Stimulated activated CD4-positive, alpha-beta T cell treated with anti-CD3 and anti-CD28 coated beads, Interleukin-12 subunit alpha, Interleukin-12 subunit beta, amount 100 ng/mL, for 48 hours (primary cell): Measurements from ENCODE around the gene GIMD1.
A peak's percentile ranks its signal among the peaks of the same experiment; 100 is the strongest.
"Not testable (repeated sequence)": the region's sequence is repeated elsewhere in the genome, so short reads cannot be mapped to it uniquely, and the experiment has no call there.

Source experiments
- DNase-seq, 3 donors: peaks; one replicate each; pipeline ENCODE4 v3.0.0-alpha.2; 2020; ENCODE audit warnings: low read depth in 2 of 3, low spot score in 1 of 3

GIMD1 gene

DNA sequence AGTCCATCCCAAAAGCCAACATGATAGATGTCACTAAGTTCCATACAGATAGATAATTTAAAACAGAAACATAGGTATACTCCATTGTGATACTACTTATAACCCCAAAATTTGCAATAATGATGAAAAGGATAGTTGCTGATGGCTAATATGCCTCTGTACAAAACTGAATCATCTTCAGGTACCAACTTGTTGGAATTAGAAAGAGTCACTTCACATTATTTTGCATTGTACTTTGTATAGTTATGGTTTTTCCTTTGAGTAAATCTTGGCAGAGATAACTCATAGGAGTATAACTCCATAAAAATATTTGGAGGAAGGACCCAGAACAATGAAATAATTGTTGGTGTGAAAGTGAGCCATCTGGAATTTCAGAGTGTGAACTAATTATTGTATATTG lies 17.6 kb downstream of the GIMD1 start:
- DNase-seq = no peak

DNA sequence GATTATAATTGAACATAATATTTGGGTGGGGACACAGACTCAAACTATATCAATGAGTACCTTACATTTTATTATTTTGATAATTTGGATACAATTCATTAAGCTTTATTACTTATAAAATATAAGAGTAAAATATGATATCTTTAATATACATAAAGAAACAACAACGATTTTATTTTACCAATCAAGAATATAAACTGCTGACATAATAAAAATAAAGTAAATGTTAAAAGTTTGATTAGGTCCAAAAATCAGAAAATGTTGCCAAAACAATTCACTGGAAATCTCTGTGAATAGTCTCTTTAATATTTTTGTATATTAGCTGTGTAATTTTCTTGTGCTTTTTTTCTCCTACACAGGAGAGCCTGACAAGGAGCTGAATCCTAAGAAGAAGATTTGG lies 21.4 kb downstream of the GIMD1 start:
- DNase-seq = no peak

DNA sequence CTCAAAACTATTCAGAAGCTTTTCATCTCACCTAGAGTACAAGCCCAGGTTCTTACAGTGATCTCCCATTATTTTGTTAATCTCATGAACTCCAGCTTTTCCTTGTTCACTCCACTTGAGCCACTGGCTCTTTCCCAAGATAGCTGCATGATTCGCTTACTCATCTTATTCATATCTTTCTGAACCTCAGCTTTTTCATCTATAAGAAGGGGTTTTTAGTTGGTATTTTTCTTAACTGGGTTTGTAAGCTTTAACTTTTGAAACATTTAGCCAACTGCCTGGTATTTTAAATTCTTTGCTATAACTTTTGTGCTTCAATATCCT lies 24.0 kb downstream of the GIMD1 start:
- DNase-seq = no peak

DNA sequence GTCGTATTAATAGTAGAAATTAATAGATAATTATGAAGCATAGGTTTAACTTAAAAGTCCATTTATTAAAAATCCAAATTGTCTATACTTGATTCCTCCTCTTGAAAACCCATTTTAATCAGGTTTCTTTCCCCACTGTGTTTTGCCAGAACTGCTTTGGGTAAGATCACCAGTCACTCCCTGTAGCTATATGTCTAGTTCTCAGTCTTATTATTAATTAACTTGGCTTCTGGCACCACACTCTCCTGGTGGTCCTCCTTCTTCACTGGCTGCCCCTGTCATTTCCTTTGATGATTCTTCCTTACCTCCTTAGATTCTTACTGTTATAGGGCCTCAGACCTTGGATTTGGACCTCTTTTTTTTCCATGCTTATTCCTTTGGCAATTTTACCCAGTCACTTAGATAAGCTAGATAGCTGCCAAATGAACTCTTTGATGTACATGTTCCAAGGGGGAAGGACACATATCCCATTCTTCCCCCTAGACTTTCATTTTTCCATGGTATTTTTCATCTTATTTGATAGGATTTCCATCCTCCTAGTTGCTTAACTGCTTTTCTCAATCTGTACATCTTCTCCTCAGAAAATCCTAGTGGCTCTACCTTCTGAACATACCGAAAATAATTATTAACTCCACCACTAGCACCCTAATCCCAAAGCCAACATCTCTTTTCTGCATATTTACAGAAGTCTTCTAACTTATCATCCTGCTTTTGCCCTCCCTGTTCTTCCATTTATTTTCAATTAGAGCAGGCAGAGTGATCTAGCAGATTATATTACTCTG lies 24.5 kb downstream of the GIMD1 start:
- no peak for DNase-seq

DNA sequence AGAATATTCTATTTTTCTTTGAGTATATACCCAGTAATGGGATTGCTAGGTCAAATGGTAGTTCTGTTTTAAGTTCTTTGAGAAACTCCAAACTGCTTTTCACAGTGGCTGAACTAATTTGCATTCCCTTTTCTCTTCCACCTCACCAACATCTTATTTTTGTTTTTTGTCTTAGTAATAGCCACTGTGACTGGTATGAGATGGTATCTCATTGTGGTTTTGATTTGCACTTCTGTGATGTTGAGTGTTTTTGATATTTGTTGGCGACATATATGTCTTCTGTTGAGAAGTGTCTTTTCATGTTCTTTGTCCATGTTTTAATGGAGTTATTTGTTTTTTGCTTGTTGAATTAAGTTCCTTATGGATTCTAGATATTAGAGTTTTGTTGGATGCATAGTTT lies 27.8 kb downstream of the GIMD1 start:
- no peak for DNase-seq

DNA sequence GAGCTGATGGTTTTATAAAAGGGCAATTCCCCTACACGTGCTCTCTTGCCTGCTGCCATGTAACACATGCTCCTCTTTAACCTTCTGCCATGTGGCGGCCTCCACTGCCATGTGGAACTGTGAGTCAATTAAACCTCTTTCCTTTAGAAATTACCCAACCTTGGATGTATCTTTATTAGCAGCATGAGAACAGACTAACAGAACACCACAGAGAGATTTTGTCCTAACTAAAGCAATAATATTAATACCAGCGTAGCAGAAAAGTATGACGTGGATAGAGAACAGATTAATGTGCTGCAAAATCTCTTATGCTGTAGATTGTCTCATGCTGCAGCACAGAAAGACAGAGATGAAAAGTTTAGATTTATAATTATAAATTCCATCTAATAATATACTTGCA lies 29.1 kb downstream of the GIMD1 start:
- no peak for DNase-seq

DNA sequence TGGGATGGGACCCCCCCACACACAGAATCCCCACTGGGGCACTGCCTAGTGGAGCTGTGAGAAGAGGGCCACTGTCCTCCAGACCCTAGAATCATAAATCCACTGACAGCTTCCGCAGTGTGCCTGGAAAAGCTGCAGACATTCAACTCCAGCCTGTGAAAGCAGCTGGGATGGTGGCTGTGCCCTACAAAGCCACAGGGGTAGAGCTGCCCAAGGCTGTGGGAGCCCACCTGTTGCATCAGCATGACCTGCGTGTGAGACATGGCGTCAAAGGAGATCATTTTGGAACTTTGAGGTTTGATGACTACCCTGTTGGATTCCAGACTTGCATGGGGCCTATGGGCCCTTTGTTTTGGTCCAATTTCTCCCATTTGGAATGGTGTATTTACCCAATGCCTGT lies 29.9 kb downstream of the GIMD1 start:
- DNase-seq = no peak

DNA sequence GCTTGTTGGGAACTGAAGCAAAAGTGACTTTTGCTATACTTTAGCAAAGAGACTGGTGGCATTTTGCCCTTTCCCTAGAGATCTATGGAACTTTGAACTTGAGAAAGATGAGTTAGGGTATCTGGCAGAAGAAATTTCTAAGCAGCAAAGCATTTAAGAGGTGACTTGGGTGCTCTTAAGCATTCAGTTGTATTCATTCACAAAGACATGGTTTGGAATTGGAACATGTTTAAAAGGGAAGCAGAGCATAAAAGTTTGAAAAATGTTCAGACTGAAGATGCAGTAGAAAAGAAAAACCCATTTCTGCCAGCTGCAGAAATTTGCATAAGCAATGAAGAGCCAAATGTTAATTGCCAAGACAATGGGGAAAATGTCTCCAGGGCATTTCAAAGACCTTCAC lies 30.7 kb downstream of the GIMD1 start:
- no peak for DNase-seq

DNA sequence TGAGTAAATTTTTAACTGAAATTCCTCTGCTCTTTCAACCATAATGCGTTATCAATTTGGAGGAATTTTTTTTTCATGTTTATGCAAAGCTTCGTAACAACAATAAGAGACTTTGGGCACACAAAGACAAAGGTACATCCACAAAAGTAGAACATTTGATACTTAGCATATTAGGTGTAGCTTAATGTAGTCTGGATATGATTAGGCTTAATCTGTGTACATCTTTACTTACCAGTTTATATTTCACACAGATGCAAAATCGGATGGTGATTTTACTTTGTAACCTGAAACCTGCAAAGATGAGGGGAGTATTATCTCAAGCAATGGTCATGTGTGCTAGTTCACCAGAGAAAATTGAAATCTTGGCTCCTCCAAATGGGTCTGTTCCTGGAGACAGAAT lies 32.0 kb downstream of the GIMD1 start:
- DNase-seq = no peak

DNA sequence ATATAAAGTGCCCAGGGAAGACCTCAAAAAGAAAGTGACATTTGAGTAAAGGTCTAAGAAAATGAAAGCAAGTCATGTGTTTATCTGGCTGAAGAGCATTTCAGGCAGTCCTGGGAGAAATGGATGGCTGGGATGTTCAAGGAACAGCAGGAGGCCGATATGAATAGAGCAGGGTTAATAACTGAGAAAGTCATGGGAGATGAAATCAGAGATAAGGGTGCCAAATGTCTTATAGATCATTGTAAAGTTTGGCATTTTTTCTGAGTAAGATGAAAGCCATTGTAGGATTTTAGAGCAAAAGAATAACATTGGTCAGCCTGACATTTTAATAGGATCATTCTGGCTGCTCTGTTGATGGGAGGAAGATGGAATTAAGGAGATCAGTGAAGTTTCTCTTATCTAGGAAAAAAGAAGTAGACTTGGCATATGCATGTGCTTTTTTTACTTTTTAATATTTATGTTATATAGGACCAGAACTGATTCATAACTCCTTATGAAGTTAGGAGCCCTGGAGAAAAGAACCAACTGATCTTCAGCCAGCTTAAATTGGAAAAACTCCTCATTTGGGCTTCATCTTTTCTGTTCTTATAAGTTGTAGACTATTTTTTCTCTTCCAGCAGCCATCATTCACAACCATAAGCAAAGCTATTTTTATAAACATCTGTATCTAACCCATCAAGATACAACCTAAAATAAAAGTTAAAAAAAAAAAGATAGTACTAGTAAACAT lies 33.7 kb downstream of the GIMD1 start:
- DNase-seq = no peak

DNA sequence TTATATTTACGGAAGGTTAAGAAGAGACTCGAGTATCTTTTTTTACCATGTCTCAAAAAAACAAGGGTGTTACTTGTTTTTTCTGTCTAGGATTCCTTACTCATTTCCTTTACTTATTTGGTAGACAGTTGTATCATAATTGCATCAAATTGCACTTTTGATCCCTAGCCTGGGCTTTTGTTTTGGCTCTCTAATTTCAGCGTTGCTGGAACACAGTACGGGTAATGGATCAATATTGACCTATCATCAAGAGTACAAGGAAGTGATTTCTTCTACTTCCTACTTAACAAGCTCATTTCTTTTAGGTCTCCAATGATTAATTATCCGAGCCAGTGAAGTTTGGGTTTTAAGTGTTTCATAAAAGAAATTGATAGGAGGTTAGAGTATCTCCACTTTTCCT lies 35.4 kb downstream of the GIMD1 start:
- DNase-seq = no peak

DNA sequence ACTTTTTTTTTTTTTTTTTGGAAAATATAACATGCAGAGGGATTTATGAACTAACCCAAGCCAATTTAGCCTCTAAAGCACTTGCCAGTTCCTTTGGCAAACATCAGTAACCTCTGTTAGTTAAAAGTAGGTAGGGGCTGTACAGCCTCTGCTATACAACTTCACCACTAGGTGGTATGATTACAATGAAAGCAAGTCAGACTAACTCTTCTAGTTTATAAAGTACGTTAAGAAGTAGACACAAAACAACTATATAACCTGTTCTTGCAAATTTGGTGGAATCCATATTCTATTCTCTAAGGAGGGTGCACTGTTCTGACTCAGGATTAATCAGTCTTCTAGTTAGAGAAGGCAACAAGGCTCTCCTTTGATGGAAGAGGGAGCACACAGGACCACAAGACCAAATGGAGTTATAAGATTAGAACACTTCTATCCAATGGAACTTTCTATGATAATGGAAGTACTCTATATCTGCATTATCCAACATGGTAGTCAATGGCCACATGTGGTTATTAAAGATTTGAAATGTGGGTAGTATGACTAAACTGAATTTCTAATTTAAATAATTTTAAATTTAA lies 39.4 kb downstream of the GIMD1 start:
- DNase-seq = no peak

DNA sequence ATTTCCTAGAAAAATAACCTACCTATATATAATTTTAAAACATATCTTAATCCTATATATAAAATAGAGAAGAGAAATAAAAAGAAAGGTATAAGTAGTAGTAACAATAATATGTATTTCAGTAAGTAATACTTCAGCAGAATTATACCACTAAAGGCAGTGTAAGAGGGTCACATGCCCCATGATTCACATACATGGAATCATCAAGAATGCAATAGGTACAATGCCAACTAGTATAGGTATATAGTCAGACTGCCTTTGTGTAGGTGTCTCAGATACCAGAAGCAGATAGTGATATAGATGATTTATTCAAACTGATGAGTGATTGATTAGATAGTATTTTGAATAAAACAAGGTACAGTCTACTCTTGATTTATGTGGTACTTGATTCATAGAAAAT lies 42.8 kb downstream of the GIMD1 start:
- DNase-seq = no peak

DNA sequence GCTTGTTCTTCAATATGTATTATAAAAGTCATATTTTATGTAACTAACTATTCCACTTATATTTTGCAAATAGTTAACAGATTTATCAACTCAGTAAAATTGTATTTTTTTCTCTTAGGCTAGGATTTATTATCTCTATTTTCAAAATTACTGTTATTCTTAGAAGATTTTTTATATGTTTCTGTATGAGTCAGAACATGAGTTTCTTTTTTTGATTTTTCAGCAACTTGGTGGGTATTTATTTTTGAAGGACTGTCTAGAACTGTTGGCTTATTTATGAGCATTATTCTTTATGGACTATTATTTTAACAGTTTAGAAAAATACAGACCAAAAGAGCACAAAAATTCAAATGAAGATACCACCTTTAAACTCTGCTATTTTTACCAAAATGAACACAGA lies 45.5 kb downstream of the GIMD1 start:
- DNase-seq = no peak

DNA sequence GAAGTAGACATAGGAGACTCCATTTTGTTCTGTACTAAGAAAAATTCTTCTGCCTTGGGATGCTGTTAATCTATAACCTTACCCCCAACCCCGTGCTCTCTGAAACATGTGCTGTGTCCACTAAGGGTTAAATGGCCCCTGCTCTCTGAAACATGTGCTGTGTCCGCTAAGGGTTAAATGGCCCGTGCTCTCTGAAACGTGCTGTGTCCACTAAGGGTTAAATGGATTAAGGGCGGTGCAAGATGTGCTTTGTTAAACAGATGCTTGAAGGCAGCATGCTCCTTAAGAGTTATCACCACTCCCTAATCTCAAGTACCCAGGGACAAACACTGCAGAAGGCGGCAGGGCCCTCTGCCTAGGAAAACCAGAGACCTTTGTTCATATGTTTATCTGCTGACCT lies 46.8 kb downstream of the GIMD1 start:
- DNase-seq = not testable (repeated sequence)

DNA sequence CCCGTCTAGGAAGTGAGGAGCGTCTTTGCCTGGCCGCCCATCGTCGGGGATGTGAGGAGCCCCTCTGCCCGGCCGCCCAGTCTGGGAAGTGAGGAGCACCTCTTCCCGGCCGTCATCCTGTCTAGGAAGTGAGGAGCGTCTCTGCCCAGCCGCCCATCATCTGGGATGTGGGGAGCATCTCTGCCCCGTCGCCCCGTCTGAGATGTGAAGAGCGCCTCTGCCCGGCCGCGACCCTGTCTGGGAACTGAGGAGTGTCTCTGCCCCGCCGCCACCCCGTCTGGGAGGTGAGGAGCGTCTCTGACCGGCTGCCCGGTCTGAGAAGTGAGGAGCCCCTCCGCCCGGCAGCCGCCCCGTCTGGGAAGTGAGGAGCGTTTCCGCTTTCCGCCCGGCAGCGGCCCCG lies 47.4 kb downstream of the GIMD1 start:
- not testable (repeated sequence) for DNase-seq

DNA sequence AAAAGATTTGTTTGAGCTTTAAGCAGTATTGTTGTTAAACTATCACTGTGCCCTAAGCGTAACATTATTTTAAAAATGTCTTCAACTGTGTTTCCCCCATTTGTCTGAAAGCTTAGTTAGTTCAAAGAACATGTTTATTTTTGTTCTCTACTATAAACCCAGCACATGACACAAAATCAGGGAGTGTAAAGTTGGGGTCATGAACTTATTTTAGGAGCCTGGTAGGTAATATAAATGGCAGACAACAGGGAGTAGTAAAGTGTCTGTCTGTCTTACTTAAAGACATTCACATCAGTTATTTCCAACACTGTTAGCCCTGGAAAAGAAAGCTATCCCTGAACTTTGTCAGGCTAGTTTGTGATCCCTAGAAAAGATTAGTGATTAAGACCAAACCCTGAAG lies 48.3 kb downstream of the GIMD1 start:
- DNase-seq = no peak

DNA sequence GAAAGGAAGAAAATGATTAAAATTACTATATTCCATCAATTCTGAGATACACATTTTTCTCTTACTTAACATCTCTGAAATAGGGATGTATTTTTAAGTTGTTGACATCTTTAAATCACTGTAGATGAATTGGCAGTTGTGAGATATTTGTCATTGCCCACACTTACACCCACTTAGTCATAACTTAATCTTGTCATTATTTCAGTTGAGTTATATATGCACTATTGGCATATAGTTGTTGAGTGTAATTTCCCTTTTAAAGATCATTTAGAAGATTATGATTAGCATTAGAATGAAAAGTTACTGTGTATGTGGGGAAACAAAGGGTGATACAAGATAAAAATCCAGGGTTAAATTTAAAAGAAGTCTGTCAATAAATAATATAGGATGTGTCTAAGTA lies 50.1 kb downstream of the GIMD1 start:
- DNase-seq = no peak

DNA sequence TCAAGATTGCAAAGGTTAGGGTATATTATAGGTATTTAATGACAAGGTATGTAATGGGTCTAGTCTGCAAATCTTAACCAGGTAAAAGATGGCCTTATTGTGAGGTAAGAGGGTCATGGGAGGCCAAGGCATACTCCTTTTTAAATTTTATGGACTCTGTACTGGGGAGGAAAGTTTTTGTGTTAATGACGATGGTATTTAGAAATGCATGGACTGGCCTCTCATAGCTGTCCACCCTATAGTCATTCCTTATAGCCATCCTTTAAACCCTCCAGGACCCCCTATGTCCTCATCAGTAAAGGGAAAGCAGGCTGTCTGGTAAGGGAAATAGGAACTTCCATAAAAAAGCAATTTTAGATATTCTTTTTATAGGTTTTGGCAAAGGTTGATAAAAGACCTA lies 50.8 kb downstream of the GIMD1 start:
- no peak for DNase-seq

DNA sequence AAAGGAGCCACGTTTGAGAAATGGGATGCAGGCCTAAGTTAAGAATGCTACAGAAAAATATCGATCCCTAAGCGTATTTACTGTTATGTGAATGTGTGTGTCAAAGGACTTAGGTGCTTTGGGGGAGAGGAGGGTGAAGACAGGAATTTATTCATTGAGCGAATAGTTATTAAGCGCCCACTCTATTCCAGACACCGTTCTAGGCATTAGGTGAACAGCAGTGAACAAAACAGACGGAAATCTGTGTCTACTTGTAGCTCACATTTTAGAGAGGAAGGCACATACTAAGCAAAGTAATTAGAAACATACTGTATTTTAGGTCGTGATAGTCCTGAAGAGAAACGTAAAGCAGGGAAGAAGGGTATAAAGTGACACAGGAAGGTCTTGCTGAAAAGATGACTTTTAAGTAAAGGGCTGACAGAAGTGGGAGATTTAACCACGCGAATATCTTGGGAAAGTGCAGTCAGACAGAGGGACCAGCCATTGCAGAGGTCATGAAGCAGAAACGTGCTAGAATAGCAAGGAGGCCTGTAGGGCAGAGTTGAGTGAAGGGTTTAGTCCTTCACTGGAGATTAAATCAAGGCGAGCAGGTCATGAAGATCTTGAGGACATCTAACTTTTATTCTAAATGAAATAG lies 51.7 kb downstream of the GIMD1 start:
- DNase-seq = no peak

DNA sequence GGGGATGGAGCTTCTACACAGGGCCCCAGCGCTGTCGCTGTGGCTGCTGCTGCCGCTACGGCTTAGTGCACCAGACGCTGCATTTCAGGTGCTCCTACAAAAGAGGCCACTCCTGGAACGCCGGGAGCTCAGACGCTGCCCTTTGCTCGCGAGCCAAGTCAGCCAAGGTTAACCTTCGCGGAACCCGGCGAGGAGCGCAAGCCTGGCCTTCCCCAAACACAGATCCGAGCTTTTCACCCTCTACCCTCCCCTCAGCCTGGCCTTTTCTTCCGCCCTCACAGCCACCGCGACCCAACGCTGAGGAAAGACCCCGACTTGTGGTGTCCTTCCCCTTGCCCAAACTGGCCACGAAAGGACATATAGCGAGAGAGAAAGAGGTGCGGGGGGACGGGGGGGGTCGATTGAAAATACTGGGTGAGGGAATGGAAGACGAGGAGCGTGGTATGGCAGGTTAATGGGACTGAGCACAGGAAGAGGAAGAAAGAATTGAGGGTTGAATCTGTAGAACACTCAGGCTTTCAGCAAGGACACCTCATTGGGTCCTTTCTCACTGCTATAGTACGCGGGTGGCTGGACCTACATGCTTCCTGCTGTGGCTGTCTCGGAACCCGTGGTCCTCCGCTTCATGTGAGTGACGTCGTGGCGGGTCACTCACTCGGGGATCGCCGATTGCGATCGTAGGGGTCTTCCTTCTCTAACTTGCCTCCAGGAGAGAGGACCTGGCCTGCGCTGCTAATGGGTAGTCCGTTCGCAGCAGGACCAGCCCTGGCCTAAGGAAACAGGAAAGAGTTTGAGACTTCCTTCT lies 52.4 kb downstream of the GIMD1 start, which contains the start of the genes AIMP1 and TBCK:
Gene AIMP1 (plus strand): TSS at position 583 of the 805 bp plus-strand sequence. CDS start 8,460 bp downstream, outside the sequence.
Gene TBCK (minus strand): TSS at position 242 of the 805 bp plus-strand sequence. CDS start 7,249 bp downstream, outside the sequence.
- DNase-seq = peak; percentile 74 to 83 (median 81)
